ENCODE data around the gene ATXN1. TPM values are rescaled to one million over a fixed set of nuclear protein-coding genes. Genes with fewer than 3 reads are reported as not detected.

Gene ATXN1
- total RNA-seq, 2 donors from 2014 or later = 56.4 to 103 TPM

DNA sequence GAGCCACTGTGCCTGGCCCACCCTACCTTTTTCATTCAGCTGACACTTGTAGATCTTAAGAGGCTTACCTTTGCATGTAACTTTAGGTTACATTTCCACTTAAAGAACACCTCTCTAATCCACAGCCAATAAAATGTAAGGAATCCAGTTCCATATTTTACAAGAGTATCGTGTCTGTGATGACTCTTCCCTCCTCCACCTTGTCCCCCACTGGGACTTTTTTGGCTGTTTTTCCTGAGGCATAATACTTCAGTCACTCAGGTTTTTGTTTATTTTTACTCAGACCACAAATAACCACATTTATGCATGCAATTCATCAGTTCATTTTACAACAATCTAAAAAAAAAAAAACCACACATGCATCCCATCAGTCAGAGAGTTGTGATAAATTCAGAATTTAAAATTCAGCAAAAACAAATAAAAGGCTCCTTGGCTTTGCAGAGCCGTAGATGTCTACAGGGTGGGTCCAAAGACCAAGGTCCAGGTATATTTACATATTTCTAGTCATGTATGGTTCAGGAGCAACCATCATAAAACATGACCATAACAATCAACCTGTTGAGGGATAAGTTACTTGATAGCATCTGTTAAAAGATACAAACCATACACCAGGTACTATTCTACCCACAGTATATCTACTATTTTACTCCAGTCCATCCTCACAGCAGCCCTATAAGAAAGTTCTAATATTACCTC lies 9.9 kb downstream of the ATXN1 start:
- Mint-ChIP-seq H3K9me3 (no peaks in the 10 kb centered on the region), H3K27me3 (no peaks in the 10 kb centered on the region), H3K36me3 (peaks cover 41% of the 10 kb centered on the region), H3K4me3 (no peak overlapping the region), H3K4me1 (ENCODE audit: low read depth in 2 of 2) (peaks cover 43 to 64% of the 10 kb centered on the region in 2 donors), H3K27ac (peak overlapping the region in 1 of 2 donors; percentile 57)
- DNase-seq (ENCODE audit: low spot score) (no peak), ATAC-seq (no peak)

DNA sequence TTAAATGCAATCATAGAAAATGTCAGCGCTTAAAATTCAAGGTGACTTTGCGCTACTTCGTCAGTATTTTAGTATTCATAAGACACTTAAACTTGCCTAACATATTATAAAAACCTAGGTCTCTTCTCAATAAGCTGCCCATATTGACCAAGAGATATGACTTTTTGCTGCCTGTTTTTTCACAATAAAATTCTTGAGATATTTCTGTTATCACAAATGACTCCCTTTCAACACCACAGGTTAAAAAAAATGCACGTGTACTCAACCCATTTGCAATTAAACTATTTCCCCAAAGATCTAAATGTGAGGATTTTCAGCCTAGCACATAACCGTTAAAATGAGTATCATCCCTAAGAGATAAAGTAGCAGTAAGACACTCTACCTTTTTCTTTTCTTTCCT lies 10.7 kb downstream of the ATXN1 start:
- Mint-ChIP-seq H3K9me3 (no peaks in the 10 kb centered on the region), H3K4me3 (no peak overlapping the region), H3K27me3 (no peaks in the 10 kb centered on the region), H3K4me1 (ENCODE audit: low read depth in 2 of 2) (peaks cover 43 to 71% of the 10 kb centered on the region in 2 donors), H3K27ac (no peak overlapping the region), H3K36me3 (peaks cover 41% of the 10 kb centered on the region)
- ATAC-seq (no peak), DNase-seq (ENCODE audit: low spot score) (no peak)

DNA sequence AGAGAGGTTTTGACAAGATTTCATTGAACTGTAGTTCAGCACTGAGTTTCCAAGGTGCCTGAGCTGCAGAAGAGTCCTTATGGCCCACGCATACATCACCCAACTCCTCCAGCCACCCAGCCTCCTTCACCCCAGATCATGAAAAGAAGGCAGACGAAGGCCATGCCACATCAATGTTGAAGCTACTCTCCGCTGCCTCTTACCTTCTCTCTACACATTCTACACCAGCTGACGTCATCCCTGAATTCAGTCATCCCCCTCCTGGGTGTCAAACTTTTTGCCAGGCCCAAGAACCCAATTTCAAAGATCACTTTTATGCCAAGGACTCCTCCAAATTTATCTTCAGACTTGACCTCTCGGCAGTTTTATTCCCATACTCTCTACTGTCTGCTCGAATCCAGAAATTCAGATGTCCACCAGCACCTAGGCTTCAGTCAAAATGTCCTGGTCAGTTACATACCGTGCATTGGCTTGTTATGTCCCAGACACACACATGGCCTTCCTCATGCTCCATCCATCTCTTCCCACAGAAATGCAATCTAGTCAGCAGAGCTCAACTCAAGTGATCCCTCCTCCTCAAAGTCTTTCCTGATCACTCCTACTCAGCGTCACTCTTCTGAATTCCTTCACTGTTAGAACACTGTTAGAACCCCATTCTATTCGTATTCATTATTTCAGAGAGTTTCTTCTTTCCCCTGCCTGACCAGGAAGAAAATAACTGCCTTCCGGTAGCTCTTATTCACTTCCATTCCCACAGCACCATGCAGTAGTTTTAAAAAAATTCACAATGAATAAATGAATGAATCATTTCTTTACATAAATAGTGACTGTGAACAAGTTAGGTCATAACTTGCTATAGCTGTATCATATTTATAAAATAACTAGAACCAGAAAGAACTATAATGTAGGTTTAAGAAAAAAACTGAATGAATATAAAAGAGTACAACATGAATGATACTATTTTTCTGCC lies 11.5 kb downstream of the ATXN1 start:
- no peak overlapping the region for H3K4me3 Mint-ChIP-seq
- peaks cover 41% of the 10 kb centered on the region for H3K36me3 Mint-ChIP-seq
- H3K9me3 Mint-ChIP-seq = no peaks in the 10 kb centered on the region
- H3K27ac Mint-ChIP-seq = no peak overlapping the region
- H3K27me3 Mint-ChIP-seq = no peaks in the 10 kb centered on the region
- DNase-seq (ENCODE audit: low spot score) = no peak
- ATAC-seq = no peak
- peaks cover 39 to 66% of the 10 kb centered on the region in 2 donors for H3K4me1 Mint-ChIP-seq (ENCODE audit: low read depth in 2 of 2)

DNA sequence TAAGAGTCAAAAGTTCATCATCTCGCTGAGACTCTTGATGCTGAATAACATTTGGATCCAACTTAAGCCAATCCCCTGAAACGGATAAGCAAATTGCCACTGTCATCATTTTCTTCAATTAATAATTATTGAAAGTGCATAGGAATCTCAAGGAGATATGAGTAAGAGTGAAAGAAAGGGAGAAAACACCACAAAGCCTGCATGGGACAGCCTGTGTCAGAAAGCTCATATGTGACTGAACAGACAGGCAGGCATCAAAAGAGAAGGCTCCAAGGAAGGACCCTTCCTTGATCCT lies 13.3 kb downstream of the ATXN1 start:
- H3K27ac Mint-ChIP-seq = peak overlapping the region; percentile 43 to 69

DNA sequence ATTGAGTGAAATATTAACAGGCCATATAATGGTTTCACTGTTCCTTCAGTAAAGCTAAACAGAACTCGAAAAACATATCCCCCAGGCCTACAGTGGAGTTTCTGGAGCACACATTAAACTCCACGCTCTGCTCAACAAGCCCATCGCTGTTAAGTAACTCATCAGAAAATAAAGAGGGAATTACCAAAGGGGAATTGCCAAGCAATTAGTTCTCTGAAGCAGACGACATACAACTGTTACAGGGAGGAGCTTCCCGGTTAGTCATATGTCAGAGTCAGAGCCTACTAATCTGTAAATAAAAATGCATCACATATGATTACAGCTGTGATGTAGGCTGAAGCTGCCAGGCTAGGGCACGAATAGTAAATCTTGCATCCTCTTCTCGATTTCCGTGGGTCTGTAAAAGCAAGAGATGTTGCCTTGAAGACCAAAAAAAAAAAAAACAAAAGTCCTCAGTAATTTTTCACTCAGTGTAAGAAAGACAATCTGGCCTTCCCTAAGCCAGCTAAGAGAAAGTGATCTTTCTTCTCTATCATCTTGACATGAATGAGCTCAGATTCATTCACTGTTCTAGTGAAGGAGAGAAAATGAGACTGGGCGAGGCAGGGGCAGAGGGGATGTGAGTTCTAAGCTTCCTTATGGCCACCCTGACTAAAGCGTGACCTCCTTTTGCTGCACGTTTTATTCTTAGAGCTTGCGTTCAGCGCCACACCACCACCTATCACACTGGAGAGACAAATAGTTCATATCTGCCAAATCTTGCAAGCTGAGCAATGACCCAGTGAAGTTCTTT lies 13.8 kb downstream of the ATXN1 start:
- Mint-ChIP-seq H3K9me3 (no peaks in the 10 kb centered on the region), H3K36me3 (peaks cover 51% of the 10 kb centered on the region), H3K4me1 (ENCODE audit: low read depth in 2 of 2) (peaks cover 42 to 72% of the 10 kb centered on the region in 2 donors), H3K27me3 (no peaks in the 10 kb centered on the region), H3K4me3 (peak overlapping the region; percentile 40), H3K27ac (peak overlapping the region; percentile 43 to 69)
- no peak for DNase-seq (ENCODE audit: low spot score)
- ATAC-seq = peak; percentile 55 to 81

More for the DNA sequence above, 13.3 kb downstream of the ATXN1 start:
- H3K9me3 Mint-ChIP-seq = no peaks in the 10 kb centered on the region
- H3K27me3 Mint-ChIP-seq = no peaks in the 10 kb centered on the region
- H3K4me1 Mint-ChIP-seq (ENCODE audit: low read depth in 2 of 2) = peaks cover 46 to 72% of the 10 kb centered on the region in 2 donors
- peaks cover 53% of the 10 kb centered on the region for H3K36me3 Mint-ChIP-seq
- ATAC-seq (no peak), DNase-seq (ENCODE audit: low spot score) (no peak)
- H3K4me3 Mint-ChIP-seq = peak overlapping the region; percentile 40

DNA sequence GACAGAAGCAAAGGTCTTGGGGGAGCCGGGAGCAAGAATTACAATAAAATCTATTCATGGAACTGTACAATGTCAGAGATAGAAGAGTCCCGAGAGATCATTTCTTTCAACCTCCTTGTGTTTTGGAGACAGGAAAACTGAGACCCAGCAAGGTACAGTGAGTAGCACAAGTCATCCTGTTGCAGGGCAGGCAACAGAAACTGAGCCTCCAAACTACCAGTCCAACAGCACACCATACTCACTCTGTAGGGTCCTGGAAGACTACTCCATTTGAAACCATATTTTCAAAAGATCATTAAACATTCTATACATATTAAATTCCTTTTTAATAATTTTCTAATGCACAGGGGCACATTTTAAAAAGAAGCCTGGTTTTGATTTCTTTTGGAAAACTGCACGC lies 14.4 kb downstream of the ATXN1 start:
- H3K4me1 Mint-ChIP-seq (ENCODE audit: low read depth in 2 of 2) = peaks cover 40 to 74% of the 10 kb centered on the region in 2 donors
- DNase-seq (ENCODE audit: low spot score) = no peak
- H3K36me3 Mint-ChIP-seq = peaks cover 48% of the 10 kb centered on the region
- H3K4me3 Mint-ChIP-seq = no peak overlapping the region
- no peaks in the 10 kb centered on the region for H3K27me3 Mint-ChIP-seq
- H3K27ac Mint-ChIP-seq = peak overlapping the region in 1 of 2 donors; percentile 69
- no peaks in the 10 kb centered on the region for H3K9me3 Mint-ChIP-seq
- ATAC-seq = no peak

DNA sequence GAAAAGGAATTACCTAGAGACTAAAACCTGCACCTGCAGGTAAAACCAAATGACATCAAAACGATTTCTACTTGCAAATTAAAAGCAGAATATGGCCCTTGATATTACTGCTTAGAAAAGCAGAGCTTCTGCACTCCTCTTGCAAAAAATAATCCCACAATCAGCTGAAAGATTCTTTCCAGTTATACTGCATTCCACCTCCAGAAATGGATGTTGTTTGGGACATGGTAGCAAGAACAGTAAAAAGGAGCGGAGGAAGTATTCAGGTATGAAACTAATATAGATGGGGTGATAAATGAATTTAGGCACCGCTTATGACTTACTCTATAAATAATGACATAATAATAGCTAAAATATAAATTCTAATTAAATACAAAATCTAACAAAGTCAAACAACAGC lies 14.9 kb downstream of the ATXN1 start:
- Mint-ChIP-seq H3K27ac (no peak overlapping the region), H3K9me3 (no peaks in the 10 kb centered on the region), H3K4me3 (no peak overlapping the region), H3K27me3 (no peaks in the 10 kb centered on the region), H3K4me1 (ENCODE audit: low read depth in 2 of 2) (peaks cover 43 to 78% of the 10 kb centered on the region in 2 donors), H3K36me3 (peaks cover 46% of the 10 kb centered on the region)
- ATAC-seq (no peak), DNase-seq (ENCODE audit: low spot score) (no peak)

DNA sequence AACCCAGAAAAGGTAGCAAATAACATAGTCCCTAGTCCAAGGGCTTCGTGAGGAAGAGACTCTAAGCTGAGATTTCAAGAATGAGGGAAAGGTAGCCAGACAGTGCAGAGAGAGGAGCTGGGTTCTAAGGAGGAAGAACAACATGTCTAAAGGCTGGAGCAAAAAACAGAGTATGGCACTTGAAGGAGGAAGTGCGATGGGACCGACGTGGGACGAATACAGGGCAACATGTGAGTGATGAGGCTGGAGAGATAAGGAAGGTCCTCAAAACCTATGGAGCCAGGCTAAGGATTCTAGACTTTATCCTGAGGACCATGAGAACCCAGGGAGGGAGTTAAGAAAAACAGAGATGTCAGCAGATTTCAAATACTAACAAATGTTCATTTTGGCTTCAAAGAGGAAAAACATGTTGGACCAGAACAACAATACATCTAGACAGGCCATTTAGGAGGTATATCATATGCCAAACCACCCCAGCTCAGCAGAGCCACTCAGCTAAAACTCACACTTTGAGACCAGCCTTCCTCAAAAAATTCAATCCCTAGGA lies 17.5 kb downstream of the ATXN1 start:
- H3K27ac Mint-ChIP-seq = no peak overlapping the region
- H3K9me3 Mint-ChIP-seq = no peaks in the 10 kb centered on the region
- H3K4me3 Mint-ChIP-seq = no peak overlapping the region
- no peak for ATAC-seq
- no peak for DNase-seq (ENCODE audit: low spot score)
- peaks cover 39 to 77% of the 10 kb centered on the region in 2 donors for H3K4me1 Mint-ChIP-seq (ENCODE audit: low read depth in 2 of 2)
- no peaks in the 10 kb centered on the region for H3K27me3 Mint-ChIP-seq
- peaks cover 40% of the 10 kb centered on the region for H3K36me3 Mint-ChIP-seq

DNA sequence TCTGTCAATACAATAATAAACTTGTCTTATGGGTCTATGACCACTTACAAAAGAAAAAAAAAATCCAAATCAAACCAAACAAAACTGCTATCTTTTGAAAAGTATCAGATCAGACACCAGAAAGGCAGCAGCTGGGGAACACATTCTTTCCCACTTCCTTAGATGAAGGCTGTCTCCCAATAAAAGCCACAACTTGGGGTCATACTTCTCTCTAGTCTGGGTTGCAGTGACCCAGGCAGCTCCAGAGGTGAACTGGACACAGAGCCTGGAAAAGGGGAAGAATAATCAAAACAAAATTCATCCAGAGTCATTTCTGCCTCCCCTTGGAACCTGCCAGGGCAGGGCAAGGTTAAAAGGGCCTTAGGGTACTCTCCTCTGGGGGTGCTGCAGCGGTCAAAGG lies 19.1 kb downstream of the ATXN1 start:
- no peaks in the 10 kb centered on the region for H3K9me3 Mint-ChIP-seq
- no peaks in the 10 kb centered on the region for H3K27me3 Mint-ChIP-seq
- peaks cover 37 to 74% of the 10 kb centered on the region in 2 donors for H3K4me1 Mint-ChIP-seq (ENCODE audit: low read depth in 2 of 2)
- H3K36me3 Mint-ChIP-seq = peaks cover 36% of the 10 kb centered on the region
- ATAC-seq = no peak
- no peak overlapping the region for H3K4me3 Mint-ChIP-seq
- no peak overlapping the region for H3K27ac Mint-ChIP-seq
- no peak for DNase-seq (ENCODE audit: low spot score)

DNA sequence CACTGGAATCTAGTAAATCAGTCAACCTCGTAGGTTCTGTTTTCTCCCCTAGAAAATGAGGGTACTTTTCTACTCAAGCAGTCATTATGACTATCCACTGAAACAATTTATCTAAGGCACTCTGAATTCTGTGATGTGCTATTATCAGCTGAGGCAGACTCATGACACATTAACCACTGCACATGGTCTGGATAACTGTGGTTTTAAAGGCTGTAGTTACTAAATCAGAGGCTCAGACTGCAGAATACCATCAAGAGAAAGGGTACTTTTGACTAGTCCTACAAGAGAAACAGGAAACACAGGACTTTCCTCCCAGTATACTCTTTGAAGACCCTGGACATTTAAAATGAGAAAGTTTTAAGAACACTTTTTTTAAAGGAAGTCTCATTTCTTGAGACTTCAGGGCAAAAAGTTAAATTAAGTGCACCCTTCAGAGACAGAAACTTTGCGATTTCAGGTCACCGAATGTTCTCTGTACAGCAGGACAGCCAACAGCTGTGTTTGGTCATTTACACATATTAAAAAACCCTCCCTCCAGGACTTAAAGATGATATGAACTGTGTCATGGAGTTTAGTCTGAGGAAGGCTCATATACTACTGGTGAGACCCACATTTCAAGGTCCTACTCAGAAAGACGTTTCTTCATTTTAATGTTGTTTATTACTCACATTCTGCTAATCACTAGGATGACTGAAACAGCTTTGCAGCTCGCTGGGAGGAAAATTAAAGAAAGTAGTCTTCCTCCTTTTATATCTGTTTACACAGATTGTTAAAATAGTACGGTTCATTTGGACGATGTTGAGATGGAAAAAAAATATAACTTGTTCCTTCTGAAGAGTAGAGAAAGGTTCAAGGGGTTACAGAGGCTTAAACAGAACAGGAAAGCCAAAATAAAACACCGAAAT lies 19.9 kb downstream of the ATXN1 start:
- Mint-ChIP-seq H3K27ac (peak overlapping the region; percentile 36 to 74), H3K9me3 (no peaks in the 10 kb centered on the region), H3K4me3 (peak overlapping the region; percentile 61), H3K36me3 (peaks cover 38% of the 10 kb centered on the region), H3K4me1 (ENCODE audit: low read depth in 2 of 2) (peaks cover 42 to 79% of the 10 kb centered on the region in 2 donors), H3K27me3 (no peaks in the 10 kb centered on the region)
- DNase-seq (ENCODE audit: low spot score) (peak; percentile 63), ATAC-seq (peak; percentile 93 to 97)

DNA sequence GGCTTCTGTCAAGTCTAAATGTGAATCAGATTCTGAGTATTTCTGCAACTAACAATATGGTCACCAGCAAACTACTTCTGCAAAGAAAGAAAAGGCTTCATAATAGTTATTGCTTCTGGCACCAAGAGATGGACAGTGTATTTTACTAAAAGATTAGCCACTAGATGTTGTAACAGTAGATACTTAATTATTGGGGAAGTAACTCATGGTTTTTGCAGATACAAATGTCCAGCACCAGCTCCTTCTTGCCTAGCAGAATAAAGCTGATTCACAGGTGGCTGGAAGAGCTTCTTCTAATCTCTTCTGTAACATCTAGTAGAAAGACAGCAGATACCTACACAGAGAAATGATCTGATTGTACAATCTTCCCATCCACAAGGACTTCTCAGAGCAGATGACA lies 21.2 kb downstream of the ATXN1 start:
- Mint-ChIP-seq H3K36me3 (peaks cover 38% of the 10 kb centered on the region), H3K9me3 (no peaks in the 10 kb centered on the region), H3K4me3 (no peak overlapping the region), H3K4me1 (ENCODE audit: low read depth in 2 of 2) (peaks cover 42 to 70% of the 10 kb centered on the region in 2 donors), H3K27me3 (no peaks in the 10 kb centered on the region), H3K27ac (peak overlapping the region; percentile 20 to 36)
- no peak for DNase-seq (ENCODE audit: low spot score)
- ATAC-seq = no peak

DNA sequence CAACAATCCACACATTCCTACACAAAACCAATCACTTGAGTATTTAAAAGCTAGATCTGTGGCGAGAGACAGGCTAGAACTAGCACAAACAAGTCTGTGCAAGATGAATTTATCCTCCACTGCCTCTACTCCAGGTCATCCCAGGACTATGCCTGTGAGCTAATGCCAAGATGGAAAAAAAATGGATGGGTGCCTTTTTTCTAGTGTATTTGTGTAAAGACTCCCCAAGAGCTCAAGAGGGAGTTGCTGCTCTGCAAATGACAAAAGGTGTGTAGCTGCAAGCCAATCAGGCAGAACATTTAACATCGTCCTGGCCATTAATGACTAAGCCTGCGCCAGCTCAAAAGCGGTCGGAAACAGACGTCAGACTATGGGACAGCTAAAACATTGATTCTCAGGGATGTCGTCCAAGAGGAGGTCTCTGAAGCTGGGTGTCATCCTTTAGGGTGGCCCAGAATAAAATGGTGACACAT lies 21.9 kb downstream of the ATXN1 start:
- Mint-ChIP-seq H3K27me3 (no peaks in the 10 kb centered on the region), H3K4me1 (ENCODE audit: low read depth in 2 of 2) (peaks cover 39 to 64% of the 10 kb centered on the region in 2 donors), H3K9me3 (no peaks in the 10 kb centered on the region), H3K36me3 (peaks cover 37% of the 10 kb centered on the region), H3K27ac (peak overlapping the region; percentile 20 to 36), H3K4me3 (no peak overlapping the region)
- ATAC-seq (no peak), DNase-seq (ENCODE audit: low spot score) (no peak)

Measured in natural killer cell treated with Interleukin-12 subunit alpha and Interleukin-12 subunit beta and Interleukin-15 and Interleukin-18, amount 100 ng/mL, for 72 hours (primary cell).